K562 (cell line): ENCODE results near the gene GALNT7. TPM values are rescaled to one million over a fixed set of nuclear protein-coding genes. Genes with fewer than 3 reads are reported as not detected.
A peak's percentile ranks its signal among the peaks of the same experiment; 100 is the strongest.

Experiments
- ELF2 ChIP-seq: fragments of 250-450 bp; sonication (Bioruptor Pico); IDR thresholded peaks from 2 replicates; pipeline ENCODE4 v1.5.0; 2021; ENCODE audit warnings: mild to moderate bottlenecking
- EP300 ChIP-seq: IDR thresholded peaks from 2 replicates; pipeline ENCODE4 v1.6.1; 2012; ENCODE audit warnings: low read length, improper control_type of control experiment
- ERF ChIP-seq: fragments of 450-650 bp; formaldehyde crosslinking; IDR thresholded peaks from 2 replicates; pipeline ENCODE4 v1.4.0; 2020; ENCODE audit warnings: mild to moderate bottlenecking, mixed read lengths
- OTX1 ChIP-seq: fragments of 450-650 bp; formaldehyde crosslinking; IDR thresholded peaks from 2 replicates; pipeline ENCODE4 v1.4.0; 2022; ENCODE audit warnings: mild to moderate bottlenecking
- SMC3 ChIP-seq: conservative IDR thresholded peaks from 2 replicates; pipeline ENCODE4 v1.6.1; 2011; ENCODE audit warnings: low read depth, low read length, improper control_type of control experiment; ENCODE audit not compliant: insufficient read depth
- ZNF23 ChIP-seq: fragments of 250-450 bp; sonication (Bioruptor Pico); IDR thresholded peaks from 2 replicates; pipeline ENCODE4 v1.4.0; 2020; ENCODE audit warnings: mild to moderate bottlenecking
- ZNF507 ChIP-seq: conservative IDR thresholded peaks from 2 replicates; pipeline ENCODE4 v1.6.1; 2017; ENCODE audit warnings: missing genetic modification characterization, missing compliant biosample characterization
- ZNF584 ChIP-seq: fragments of 200-800 bp; sonication (Bioruptor generic); IDR thresholded peaks from 2 replicates; pipeline ENCODE4 v1.6.1; 2016; ENCODE audit warnings: low read depth, mild to moderate bottlenecking, missing genetic modification characterization, missing compliant biosample characterization
- polyA plus RNA-seq, 8 experiments: library from polyadenylated mRNA; depleted of rRNA in 4 of 8; stranded (reverse) in 5 of 8; unstranded in 3 of 8; fragments of >200 nt; fragmentation: Nextera tagmentation in 2 of 8; fragmentation: Illumina TruSeq in 1 of 8; extraction: Ambion mirVana in 2 of 8; extraction: Trizol in 1 of 8; gene quantifications; 2 replicates each; pipeline versions ENCODE4 v1.2.1 to v1.2.3, GENCODE V29; 2011 to 2014; ENCODE audit warnings: inconsistent platforms in 1 of 8, missing spikeins in 1 of 8
- total RNA-seq, 7 experiments: library from RNA; depleted of rRNA in 6 of 7; stranded (reverse); fragments of >200 nt in 6 of 7; fragmentation: Illumina TruSeq in 2 of 7; extraction: Trizol in 2 of 7; gene quantifications; 2 replicates each; pipeline versions ENCODE4 v1.2.1 to v1.2.3, GENCODE V29; 2011 to 2021; ENCODE audit warnings: low replicate concordance in 1 of 7
- TF ChIP-seq, protein P1 (sequence below): IDR thresholded peaks from 3 replicates; pipeline ENCODE4 v1.6.1; 2011; ENCODE audit warnings: borderline replicate concordance, mild to moderate bottlenecking, moderate library complexity; ENCODE audit not compliant: insufficient read length; ENCODE audit errors: extremely low read depth
- TF ChIP-seq, protein P2 (sequence below): fragments of 450-650 bp; IDR thresholded peaks from 2 replicates; pipeline ENCODE4 v1.6.1; 2017; ENCODE audit warnings: antibody characterized with exemption
- TF ChIP-seq, protein P3 (sequence below): fragments of 450-650 bp; IDR thresholded peaks from 2 replicates; pipeline ENCODE4 v1.6.1; 2014; ENCODE audit warnings: low read depth, mild to moderate bottlenecking, moderate library complexity, borderline replicate concordance
- TF ChIP-seq, protein P4 (sequence below): fragments of 250-450 bp; sonication (Bioruptor Pico); IDR thresholded peaks from 2 replicates; pipeline ENCODE4 v1.4.0; 2020
- TF ChIP-seq, protein P5 (sequence below): fragments of 450-650 bp; IDR thresholded peaks from 2 replicates; pipeline ENCODE4 v1.6.1; 2016; ENCODE audit warnings: antibody characterized with exemption

GALNT7 gene
- total and polyA plus RNA-seq, 9 of the 15 experiments (the other 6 are each of a cell fraction or from before 2014, with no cell fraction given) = 16.7 to 38.7 (median 31.1) TPM

DNA sequence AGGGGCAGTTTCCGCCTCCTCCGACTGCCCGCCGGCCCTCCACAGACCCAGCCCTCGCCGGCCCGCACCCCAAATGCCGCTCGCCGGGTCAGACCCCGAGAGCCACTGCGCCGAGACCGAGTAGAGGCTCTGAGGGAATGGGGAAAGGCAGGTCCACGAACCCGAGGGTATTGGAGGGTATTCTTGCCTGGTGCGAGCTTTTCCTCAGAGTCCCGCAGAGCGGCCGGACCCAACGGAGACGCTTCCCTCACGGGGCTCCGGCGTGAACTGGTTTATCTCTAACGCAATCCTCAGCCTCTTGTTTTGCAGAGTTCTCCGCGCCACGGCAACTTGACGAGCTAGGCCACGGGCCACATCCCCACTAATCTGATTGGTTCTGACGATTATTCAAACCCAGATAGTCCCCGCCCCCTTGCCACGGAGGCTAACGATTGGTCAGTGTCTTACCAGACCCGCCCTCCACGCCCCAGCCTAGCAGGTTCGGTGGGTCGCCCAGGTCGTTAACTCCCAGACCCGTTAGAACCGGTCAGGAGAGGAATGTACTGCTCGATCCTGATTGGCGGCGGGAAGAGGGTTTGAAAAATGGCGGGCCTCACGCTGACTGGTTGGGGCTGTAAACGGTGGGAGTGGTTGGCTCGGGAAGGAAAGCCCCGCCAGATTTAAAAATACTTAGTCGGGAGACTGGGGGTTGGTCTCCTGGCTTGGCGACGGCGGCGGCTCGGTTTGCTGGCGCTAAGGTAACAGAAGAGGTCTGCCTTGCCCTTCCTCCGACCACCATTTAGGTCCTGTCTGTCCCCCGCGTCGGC is 165.7 kb downstream of the GALNT7 start, which contains the start of gene HMGB2 (continued):
- TF ChIP-seq, protein P1, sequence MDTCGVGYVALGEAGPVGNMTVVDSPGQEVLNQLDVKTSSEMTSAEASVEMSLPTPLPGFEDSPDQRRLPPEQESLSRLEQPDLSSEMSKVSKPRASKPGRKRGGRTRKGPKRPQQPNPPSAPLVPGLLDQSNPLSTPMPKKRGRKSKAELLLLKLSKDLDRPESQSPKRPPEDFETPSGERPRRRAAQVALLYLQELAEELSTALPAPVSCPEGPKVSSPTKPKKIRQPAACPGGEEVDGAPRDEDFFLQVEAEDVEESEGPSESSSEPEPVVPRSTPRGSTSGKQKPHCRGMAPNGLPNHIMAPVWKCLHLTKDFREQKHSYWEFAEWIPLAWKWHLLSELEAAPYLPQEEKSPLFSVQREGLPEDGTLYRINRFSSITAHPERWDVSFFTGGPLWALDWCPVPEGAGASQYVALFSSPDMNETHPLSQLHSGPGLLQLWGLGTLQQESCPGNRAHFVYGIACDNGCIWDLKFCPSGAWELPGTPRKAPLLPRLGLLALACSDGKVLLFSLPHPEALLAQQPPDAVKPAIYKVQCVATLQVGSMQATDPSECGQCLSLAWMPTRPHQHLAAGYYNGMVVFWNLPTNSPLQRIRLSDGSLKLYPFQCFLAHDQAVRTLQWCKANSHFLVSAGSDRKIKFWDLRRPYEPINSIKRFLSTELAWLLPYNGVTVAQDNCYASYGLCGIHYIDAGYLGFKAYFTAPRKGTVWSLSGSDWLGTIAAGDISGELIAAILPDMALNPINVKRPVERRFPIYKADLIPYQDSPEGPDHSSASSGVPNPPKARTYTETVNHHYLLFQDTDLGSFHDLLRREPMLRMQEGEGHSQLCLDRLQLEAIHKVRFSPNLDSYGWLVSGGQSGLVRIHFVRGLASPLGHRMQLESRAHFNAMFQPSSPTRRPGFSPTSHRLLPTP = no peak
- TF ChIP-seq ZNF584 (CRISPR knock-in tag) (no peak), ZNF23 (CRISPR knock-in tag) (no peak), ELF2 (0 out of 2 replicates have a peak, but pooled peaks have one; percentile 24), ERF (CRISPR knock-in tag) (peak; percentile 59; the same call in 1 of the 2 replicates), SMC3 (no peak), ZNF507 (tag) (no peak), OTX1 (CRISPR knock-in tag) (no peak), EP300 (peak; percentile 58)
- TF ChIP-seq, protein P2, sequence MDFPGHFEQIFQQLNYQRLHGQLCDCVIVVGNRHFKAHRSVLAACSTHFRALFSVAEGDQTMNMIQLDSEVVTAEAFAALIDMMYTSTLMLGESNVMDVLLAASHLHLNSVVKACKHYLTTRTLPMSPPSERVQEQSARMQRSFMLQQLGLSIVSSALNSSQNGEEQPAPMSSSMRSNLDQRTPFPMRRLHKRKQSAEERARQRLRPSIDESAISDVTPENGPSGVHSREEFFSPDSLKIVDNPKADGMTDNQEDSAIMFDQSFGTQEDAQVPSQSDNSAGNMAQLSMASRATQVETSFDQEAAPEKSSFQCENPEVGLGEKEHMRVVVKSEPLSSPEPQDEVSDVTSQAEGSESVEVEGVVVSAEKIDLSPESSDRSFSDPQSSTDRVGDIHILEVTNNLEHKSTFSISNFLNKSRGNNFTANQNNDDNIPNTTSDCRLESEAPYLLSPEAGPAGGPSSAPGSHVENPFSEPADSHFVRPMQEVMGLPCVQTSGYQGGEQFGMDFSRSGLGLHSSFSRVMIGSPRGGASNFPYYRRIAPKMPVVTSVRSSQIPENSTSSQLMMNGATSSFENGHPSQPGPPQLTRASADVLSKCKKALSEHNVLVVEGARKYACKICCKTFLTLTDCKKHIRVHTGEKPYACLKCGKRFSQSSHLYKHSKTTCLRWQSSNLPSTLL = no peak
- TF ChIP-seq, protein P3, sequence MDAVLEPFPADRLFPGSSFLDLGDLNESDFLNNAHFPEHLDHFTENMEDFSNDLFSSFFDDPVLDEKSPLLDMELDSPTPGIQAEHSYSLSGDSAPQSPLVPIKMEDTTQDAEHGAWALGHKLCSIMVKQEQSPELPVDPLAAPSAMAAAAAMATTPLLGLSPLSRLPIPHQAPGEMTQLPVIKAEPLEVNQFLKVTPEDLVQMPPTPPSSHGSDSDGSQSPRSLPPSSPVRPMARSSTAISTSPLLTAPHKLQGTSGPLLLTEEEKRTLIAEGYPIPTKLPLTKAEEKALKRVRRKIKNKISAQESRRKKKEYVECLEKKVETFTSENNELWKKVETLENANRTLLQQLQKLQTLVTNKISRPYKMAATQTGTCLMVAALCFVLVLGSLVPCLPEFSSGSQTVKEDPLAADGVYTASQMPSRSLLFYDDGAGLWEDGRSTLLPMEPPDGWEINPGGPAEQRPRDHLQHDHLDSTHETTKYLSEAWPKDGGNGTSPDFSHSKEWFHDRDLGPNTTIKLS = peak; percentile 89
- TF ChIP-seq, protein P4, sequence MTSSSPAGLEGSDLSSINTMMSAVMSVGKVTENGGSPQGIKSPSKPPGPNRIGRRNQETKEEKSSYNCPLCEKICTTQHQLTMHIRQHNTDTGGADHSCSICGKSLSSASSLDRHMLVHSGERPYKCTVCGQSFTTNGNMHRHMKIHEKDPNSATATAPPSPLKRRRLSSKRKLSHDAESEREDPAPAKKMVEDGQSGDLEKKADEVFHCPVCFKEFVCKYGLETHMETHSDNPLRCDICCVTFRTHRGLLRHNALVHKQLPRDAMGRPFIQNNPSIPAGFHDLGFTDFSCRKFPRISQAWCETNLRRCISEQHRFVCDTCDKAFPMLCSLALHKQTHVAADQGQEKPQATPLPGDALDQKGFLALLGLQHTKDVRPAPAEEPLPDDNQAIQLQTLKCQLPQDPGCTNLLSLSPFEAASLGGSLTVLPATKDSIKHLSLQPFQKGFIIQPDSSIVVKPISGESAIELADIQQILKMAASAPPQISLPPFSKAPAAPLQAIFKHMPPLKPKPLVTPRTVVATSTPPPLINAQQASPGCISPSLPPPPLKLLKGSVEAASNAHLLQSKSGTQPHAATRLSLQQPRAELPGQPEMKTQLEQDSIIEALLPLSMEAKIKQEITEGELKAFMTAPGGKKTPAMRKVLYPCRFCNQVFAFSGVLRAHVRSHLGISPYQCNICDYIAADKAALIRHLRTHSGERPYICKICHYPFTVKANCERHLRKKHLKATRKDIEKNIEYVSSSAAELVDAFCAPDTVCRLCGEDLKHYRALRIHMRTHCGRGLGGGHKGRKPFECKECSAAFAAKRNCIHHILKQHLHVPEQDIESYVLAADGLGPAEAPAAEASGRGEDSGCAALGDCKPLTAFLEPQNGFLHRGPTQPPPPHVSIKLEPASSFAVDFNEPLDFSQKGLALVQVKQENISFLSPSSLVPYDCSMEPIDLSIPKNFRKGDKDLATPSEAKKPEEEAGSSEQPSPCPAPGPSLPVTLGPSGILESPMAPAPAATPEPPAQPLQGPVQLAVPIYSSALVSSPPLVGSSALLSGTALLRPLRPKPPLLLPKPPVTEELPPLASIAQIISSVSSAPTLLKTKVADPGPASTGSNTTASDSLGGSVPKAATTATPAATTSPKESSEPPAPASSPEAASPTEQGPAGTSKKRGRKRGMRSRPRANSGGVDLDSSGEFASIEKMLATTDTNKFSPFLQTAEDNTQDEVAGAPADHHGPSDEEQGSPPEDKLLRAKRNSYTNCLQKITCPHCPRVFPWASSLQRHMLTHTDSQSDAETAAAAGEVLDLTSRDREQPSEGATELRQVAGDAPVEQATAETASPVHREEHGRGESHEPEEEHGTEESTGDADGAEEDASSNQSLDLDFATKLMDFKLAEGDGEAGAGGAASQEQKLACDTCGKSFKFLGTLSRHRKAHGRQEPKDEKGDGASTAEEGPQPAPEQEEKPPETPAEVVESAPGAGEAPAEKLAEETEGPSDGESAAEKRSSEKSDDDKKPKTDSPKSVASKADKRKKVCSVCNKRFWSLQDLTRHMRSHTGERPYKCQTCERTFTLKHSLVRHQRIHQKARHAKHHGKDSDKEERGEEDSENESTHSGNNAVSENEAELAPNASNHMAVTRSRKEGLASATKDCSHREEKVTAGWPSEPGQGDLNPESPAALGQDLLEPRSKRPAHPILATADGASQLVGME = no peak
- TF ChIP-seq, protein P5, sequence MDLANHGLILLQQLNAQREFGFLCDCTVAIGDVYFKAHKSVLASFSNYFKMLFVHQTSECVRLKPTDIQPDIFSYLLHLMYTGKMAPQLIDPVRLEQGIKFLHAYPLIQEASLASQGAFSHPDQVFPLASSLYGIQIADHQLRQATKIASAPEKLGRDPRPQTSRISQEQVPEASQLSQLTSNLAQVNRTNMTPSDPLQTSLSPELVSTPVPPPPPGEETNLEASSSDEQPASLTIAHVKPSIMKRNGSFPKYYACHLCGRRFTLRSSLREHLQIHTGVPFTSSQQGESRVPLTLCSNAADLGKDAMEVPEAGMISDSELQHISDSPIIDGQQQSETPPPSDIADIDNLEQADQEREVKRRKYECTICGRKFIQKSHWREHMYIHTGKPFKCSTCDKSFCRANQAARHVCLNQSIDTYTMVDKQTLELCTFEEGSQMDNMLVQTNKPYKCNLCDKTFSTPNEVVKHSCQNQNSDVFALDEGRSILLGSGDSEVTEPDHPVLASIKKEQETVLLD = no peak
